Measurements from ENCODE around the gene COL6A1. TPM values are rescaled to one million over a fixed set of nuclear protein-coding genes. Genes with fewer than 3 reads are reported as not detected.

COL6A1 gene
- polyA plus RNA-seq, 1 experiment = 493 TPM

GRCh38 chr21:45972353-45972715, 9.2 kb upstream of the COL6A1 start:
- H3K27ac ChIP-seq (ENCODE audit: low read depth, low read length) = peak overlapping the region; percentile 97
- CTCF ChIA-PET = interaction anchor here (1.4 to 1.9 kb wide), 3 partner anchors 169 to 171 kb away, joined by 4 to 20 read pairs (median 8); no protein-coding TSS in a partner anchor
- DNase-seq (ENCODE audit: low read depth, low spot score) = no peak
- POLR2A ChIA-PET = interaction anchor here (0.6 to 2.7 kb wide), 7 partner anchors 9 to 209 kb away, joined by 3 to 15 read pairs (median 3); partner anchors contain the start of gene COL6A1
- H3K4me3 ChIP-seq (ENCODE audit: low read depth, low read length) = peak overlapping the region; percentile 25; the same call in 1 of the 2 replicates
- no peaks in the 10 kb centered on the region for H3K27me3 ChIP-seq (ENCODE audit: control insufficient read depth, insufficient read depth, low read length)
- H3K9me3 ChIP-seq (ENCODE audit: control insufficient read depth, insufficient read depth, low read length) = no peaks in the 10 kb centered on the region; the same call in 1 of the 2 replicates
- no peak for TF ChIP-seq CTCF (IDR thresholded peaks at IDR 0.05; ENCODE audit: low read depth, low read length)

- ChIA-PET POLR2A (interaction anchor here (0.6 to 2.7 kb wide), 14 partner anchors 8 to 170 kb away, joined by 3 to 15 read pairs (median 4); partner anchors contain the start of gene COL6A1), CTCF (interaction anchor here (0.6 to 1.9 kb wide), 11 partner anchors 21 to 171 kb away, joined by 3 to 20 read pairs (median 4); no protein-coding TSS in a partner anchor)
- DNase-seq (ENCODE audit: low read depth, low spot score) = peak; percentile 88
- Histone ChIP-seq H3K9me3 (ENCODE audit: control insufficient read depth, insufficient read depth, low read length) (no peaks in the 10 kb centered on the region; the same call in 1 of the 2 replicates), H3K4me3 (ENCODE audit: low read depth, low read length) (peak overlapping the region; percentile 48), H3K27ac (ENCODE audit: low read depth, low read length) (peak overlapping the region; percentile 97), H3K27me3 (ENCODE audit: control insufficient read depth, insufficient read depth, low read length) (no peaks in the 10 kb centered on the region)
- TF ChIP-seq CTCF (IDR thresholded peaks at IDR 0.05; ENCODE audit: low read depth, low read length) = no peak
Measured at GRCh38 chr21:45972716-45973474, 8.7 kb upstream of the COL6A1 start.

- no peak for DNase-seq (ENCODE audit: low read depth, low spot score)
- CTCF ChIA-PET = interaction anchor here (0.5 to 1.9 kb wide), 15 partner anchors 20 to 312 kb away, joined by 3 to 20 read pairs (median 4); partner anchors contain the start of gene MCM3AP
- H3K9me3 ChIP-seq (ENCODE audit: control insufficient read depth, insufficient read depth, low read length) = no peaks in the 10 kb centered on the region; the same call in 1 of the 2 replicates
- peak overlapping the region; percentile 48 for H3K4me3 ChIP-seq (ENCODE audit: low read depth, low read length)
- peak; percentile 81 for TF ChIP-seq CTCF (IDR thresholded peaks at IDR 0.05; ENCODE audit: low read depth, low read length)
- POLR2A ChIA-PET = interaction anchor here (0.6 to 2.7 kb wide), 14 partner anchors 9 to 169 kb away, joined by 3 to 15 read pairs (median 4); partner anchors contain the start of gene COL6A1
- H3K27me3 ChIP-seq (ENCODE audit: control insufficient read depth, insufficient read depth, low read length) = no peaks in the 10 kb centered on the region
- H3K27ac ChIP-seq (ENCODE audit: low read depth, low read length) = peak overlapping the region; percentile 97
Measured at GRCh38 chr21:45973475-45974072, 8.0 kb upstream of the COL6A1 start.

GRCh38 chr21:45974073-45975019, 7.2 kb upstream of the COL6A1 start:
- Histone ChIP-seq H3K27me3 (ENCODE audit: control insufficient read depth, insufficient read depth, low read length) (no peaks in the 10 kb centered on the region), H3K27ac (ENCODE audit: low read depth, low read length) (peak overlapping the region; percentile 97), H3K4me3 (ENCODE audit: low read depth, low read length) (peak overlapping the region; percentile 48), H3K9me3 (ENCODE audit: control insufficient read depth, insufficient read depth, low read length) (no peaks in the 10 kb centered on the region; the same call in 1 of the 2 replicates)
- TF ChIP-seq CTCF (IDR thresholded peaks at IDR 0.05; ENCODE audit: low read depth, low read length) = no peak
- POLR2A ChIA-PET = interaction anchor here (0.8 to 2.7 kb wide), 10 partner anchors 8 to 169 kb away, joined by 3 to 15 read pairs (median 5); partner anchors contain the start of gene COL6A1
- no peak for DNase-seq (ENCODE audit: low read depth, low spot score)
- CTCF ChIA-PET = interaction anchor here (0.5 to 1.9 kb wide), 11 partner anchors 46 to 311 kb away, joined by 3 to 20 read pairs (median 4); partner anchors contain the start of gene MCM3AP

All from AG04450 (cell line).